Effector CD4-positive, alpha-beta T cell (primary cell): ENCODE results near the gene DEGS2. TPM values are rescaled to one million over a fixed set of nuclear protein-coding genes. Genes with fewer than 3 reads are reported as not detected.
A peak's percentile ranks its signal among the peaks of the same experiment; 100 is the strongest.
"Not testable (repeated sequence)": the region's sequence is repeated elsewhere in the genome, so short reads cannot be mapped to it uniquely, and the experiment has no call there.

Source experiments
- DNase-seq: peaks from one replicate; pipeline ENCODE4 v3.0.0-alpha.2; 2020
- total RNA-seq: gene quantifications from one replicate; lab custom pipeline; 2026; lab: John Stamatoyannopoulos, UW

DEGS2 gene
- total RNA-seq, result not detected

GRCh38 chr14:100159094-100159864 is at the start of gene DEGS2:
Gene DEGS2, minus strand, starts transcription at chr14:100159645. Its CDS starts 58 bp downstream, at chr14:100159587.
- peak; percentile 41 for DNase-seq

DNA sequence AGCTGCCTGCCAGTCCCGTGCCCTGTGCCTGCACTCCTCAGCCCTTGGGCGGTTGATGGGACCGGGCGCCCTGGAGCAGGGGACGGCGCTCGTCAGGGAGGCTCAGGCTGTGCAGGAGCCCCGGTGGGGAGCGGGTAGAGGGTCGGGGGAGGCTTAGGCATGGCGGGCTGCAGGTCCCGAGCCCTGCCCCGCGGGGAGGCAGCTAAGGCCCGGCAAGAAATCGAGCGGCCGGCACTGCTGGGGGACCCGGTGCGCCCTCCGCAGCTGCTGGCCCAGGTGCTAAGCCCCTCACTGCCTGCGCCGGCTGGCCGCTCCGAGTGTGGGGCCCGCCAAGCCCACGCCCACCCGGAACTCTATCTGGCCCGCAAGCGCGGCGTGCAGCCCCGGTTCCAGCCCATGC is 48.7 kb upstream of the DEGS2 start:
- not testable (repeated sequence) for DNase-seq

- not testable (repeated sequence) for DNase-seq
Measured at GRCh38 chr14:100207588-100207987, 48.1 kb upstream of the DEGS2 start.

DNA sequence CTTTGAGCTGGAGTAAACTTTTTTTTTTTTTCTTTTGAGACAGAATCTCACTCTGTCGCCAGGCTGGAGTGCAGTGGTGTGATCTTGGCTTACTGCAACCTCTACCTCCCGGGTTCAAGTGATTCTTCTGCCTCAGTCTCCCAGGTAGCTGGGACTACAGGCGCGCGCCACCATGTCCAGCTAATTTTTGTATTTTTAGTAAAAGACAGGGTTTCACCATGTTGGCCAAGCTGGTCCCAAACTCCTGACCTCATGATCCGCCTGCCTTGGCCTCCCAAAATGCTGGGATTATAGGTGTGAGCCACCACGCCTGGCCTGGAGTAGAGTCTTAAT is 45.4 kb upstream of the DEGS2 start:
- DNase-seq, result not testable (repeated sequence)

DNA sequence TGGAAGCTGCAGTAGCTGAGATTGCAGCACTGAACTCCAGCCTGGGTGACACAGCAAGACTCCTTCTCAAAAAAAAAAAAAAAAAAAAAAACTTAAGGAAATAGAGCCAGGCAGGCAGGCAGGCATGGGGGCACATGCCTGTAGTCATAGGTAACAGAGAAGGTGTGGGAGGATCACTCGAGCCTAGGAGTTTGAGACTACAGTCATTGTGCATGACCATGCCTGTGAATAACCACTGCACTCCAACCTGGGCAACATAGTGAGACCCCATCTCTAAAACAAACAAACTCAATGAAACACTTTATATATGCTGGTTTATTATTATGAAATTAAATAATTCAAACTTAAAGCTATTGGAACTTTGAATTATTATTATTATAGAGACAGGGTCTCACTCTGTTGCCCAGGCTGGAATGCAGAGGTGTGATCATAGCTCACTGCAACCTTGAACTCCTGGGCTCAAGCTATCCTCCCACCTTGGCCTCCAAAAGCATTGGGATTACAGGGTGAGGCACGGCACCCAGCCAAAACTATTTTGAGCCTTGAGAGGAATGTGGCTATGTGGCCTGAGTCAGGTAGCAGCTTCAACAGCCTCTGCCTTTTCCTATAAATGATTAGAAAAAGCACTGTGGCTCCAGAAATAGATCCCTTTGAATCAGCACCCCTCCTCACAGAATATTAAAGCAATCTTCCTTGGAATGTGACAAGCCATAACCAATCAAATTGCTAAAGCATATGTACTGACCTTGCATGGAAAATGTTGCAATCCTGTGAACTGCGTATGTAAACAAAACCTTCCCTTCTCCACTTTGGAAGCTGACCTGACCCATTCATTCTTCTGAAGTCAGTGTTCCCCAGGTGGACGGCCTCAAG is 44.8 kb upstream of the DEGS2 start:
- DNase-seq, result no peak

DNA sequence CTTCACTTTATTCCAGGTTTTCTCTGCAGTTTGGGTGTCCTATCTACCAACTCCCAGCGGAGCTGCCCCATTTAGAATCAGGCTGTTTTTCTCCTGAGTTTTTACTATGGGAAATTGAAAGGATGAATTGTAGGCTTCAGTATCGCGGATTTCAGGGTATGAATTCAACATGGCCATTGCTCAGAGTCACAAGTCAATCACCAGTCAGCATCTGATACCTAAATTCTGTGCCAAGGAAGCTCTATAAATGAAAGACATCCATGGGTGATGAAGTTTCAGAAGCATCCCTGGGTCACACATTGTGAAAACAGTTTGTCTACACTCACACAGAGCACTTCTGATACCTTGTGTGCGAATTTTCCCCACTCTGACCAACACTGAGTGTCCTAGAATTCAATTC is 43.7 kb upstream of the DEGS2 start:
- no peak for DNase-seq

DNA sequence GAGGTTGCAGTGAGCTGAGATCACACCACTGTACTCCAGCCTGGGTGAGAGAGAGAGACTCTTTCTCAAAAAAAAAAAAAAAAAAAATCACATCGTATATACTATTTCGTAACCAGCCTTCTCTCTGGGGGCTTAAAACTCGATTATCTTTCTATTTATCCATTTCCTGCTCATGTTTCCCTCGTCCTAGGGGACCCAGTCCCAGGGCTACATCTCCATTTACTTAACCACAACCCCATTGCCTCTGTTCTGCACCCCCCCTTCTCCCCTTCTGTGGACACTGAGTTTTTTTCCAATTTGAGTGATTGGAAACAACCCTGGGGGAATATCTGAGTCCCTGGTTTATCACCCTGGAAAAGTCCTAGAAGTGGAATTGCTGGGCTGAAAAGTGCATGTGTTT is 43.3 kb upstream of the DEGS2 start:
- no peak for DNase-seq

GRCh38 chr14:100201701-100202100 is 42.3 kb upstream of the DEGS2 start:
- DNase-seq, result no peak

- no peak for DNase-seq
Measured at GRCh38 chr14:100200311-100200710, 40.9 kb upstream of the DEGS2 start.

- DNase-seq, result no peak
Measured at GRCh38 chr14:100199240-100199860, 39.9 kb upstream of the DEGS2 start.

DNA sequence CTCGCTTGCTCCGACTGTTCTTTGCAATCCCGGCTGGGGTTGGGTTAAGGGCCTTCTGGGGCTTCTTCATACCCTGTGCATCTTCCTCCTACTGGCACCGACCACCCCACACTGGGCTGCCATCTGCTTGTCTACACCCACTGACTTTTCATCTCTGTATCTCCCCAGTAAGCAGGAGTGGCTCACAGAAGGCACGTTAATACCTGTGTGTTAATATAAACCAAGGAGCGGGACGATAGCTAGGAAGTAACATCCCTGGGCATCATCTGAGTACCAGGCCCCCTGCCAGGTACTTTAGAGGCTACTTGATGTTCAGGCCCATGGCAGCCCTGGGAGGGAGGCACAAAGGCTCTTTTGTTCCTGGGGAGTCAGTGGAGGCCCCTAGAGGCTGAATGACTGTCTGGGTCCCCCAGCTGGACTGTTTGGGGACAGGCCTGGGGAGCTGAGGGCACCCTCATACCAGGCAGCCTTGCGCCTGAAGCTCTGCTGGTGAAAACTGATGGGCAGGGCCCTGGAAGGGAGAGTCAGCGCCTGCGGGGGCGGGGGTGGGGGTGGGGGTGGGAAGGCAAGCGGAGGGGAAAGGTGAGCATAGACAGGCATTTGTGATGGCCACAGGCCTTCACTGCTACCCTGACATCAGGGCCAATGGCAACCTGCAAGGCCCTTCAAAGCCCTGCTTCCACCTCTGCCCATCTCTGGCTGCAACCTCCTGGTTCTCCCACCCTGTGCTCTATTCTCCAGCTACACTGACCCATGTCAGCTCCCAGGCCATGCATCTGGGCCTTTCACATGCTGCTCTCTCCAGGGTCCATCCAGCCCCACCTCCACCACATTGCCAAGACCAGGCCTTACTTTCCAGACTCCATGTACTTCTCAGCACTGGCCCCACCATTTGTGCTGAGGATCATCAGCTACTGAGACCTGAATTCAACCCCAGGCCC is 34.2 kb upstream of the DEGS2 start:
- no peak for DNase-seq

- DNase-seq, result peak; percentile 100
Measured at GRCh38 chr14:100192672-100193416, 33.4 kb upstream of the DEGS2 start.

DNA sequence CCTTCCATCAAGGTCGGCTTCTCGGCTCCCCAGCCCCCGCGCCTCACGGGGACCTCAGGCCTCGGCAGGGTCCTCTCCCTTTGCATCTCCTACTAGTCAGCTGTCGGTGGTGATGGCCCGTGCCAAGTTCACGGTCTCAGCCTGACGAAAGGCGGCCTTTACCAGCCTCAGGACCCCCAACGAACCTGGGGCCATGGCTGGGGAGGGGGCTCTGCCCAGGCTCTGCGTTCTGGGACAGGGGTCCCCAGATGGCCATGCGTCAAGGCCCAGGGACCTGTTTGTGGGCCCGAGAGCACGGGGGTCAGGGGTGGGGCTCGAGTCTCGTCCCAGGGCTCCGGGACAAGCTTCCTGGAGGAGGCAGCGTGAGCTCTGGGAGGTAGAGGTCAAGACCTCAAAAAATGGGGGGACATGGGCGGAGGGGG is 32.8 kb upstream of the DEGS2 start:
- DNase-seq, result no peak

- DNase-seq, result no peak
Measured at GRCh38 chr14:100191584-100192249, 32.3 kb upstream of the DEGS2 start.

DNA sequence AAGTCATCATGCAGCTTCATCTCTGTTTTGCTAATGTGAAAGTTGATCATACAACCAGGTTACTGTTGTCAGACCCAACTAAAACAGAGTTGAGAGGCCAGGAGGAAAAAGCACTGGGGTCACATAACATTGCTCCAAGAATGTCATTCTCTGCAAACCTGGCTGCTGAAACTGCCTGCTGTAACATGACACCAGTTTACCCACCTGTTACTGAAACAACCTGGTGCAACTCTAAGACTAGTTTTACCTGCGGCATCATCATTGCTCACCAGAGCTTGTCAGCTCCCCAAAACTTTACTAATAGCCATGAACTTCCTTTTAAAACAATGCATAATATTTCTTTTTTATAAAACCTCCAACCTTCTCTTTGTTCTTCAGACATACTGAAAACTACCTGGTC is 30.7 kb upstream of the DEGS2 start:
- DNase-seq, result no peak

- no peak for DNase-seq
Measured at GRCh38 chr14:100188392-100189030, 29.1 kb upstream of the DEGS2 start.

- DNase-seq, result no peak
Measured at GRCh38 chr14:100187247-100187833, 27.9 kb upstream of the DEGS2 start.

GRCh38 chr14:100181876-100182551 is 22.6 kb upstream of the DEGS2 start:
- DNase-seq, result not testable (repeated sequence)

DNA sequence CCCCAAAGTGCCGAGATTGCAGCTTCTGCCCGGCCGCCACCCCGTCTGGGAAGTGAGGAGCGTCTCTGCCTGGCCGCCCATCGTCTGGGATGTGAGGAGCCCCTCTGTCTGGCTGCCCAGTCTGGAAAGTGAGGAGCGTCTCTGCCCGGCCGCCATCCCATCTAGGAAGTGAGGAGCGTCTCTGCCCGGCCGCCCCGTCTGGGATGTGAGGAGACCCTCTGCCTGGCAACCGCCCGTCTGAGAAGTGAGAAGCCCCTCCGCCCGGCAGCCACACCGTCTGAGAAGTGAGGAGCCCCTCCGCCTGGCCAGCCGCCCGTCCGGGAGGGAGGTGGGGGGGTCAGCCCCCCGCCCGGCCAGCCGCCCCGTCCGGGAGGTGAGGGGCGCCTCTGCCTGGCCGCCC is 21.2 kb upstream of the DEGS2 start:
- not testable (repeated sequence) for DNase-seq
